ENCODE data around the gene CHST15. TPM values are rescaled to one million over a fixed set of nuclear protein-coding genes. Genes with fewer than 3 reads are reported as not detected.

CHST15 gene
- total and polyA plus RNA-seq, 2 of the 4 experiments (the other 2 are of a cell fraction), result 0.14 to 0.18 TPM

- H3K9ac ChIP-seq (ENCODE audit: low read depth, low read length), result no peak overlapping the region
- H4K5ac ChIP-seq (ENCODE audit: low read depth, low read length), result no peak overlapping the region
- H3K27me3 ChIP-seq (ENCODE audit: control insufficient read depth, insufficient read depth, low read length), result no peaks in the 10 kb centered on the region
- POLR2A ChIA-PET (ENCODE audit: unreplicated experiment), result no interaction called here
- no peak overlapping the region for H2AFZ ChIP-seq (replicated peaks; ENCODE audit: low read length, poor library complexity)
- no TSS peak for BruUV-seq (replicated peaks)
- ATAC-seq (ENCODE audit: low read depth) (no peak), DNase-seq (no peak)
- no peak overlapping the region for H3K4me2 ChIP-seq (ENCODE audit: low read depth, low read length)
- no peak overlapping the region for H2AK5ac ChIP-seq (ENCODE audit: low read depth, low read length)
- H3K79me1 ChIP-seq (ENCODE audit: low read depth in 1 of 2, low read length in 2 of 2), result no peaks in the 10 kb centered on the region
- H4K91ac ChIP-seq (ENCODE audit: insufficient read depth, low read depth, low read length), result no peak overlapping the region
- TF ChIP-seq CTCF (conservative IDR thresholded peaks at IDR 0.05; ENCODE audit: low read depth, low read length), result no peak
- TF ChIP-seq RCOR1 (IDR thresholded peaks at IDR 0.05; ENCODE audit: insufficient replicate concordance, low read length), result no peak
- no peak for TF ChIP-seq NFE2L2 (IDR thresholded peaks at IDR 0.05; ENCODE audit: low read depth, low read length)
- TF ChIP-seq, protein P1, sequence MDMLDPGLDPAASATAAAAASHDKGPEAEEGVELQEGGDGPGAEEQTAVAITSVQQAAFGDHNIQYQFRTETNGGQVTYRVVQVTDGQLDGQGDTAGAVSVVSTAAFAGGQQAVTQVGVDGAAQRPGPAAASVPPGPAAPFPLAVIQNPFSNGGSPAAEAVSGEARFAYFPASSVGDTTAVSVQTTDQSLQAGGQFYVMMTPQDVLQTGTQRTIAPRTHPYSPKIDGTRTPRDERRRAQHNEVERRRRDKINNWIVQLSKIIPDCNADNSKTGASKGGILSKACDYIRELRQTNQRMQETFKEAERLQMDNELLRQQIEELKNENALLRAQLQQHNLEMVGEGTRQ (IDR thresholded peaks at IDR 0.05; ENCODE audit: low read depth, low read length), result no peak
- TF ChIP-seq MAZ (IDR thresholded peaks at IDR 0.05; ENCODE audit: borderline replicate concordance, low read depth, low read length), result no peak
- no peak for TF ChIP-seq BHLHE40 (IDR thresholded peaks at IDR 0.05; ENCODE audit: low read depth, low read length)
- no peak for TF ChIP-seq RAD21 (IDR thresholded peaks at IDR 0.05; ENCODE audit: low read length)
- TF ChIP-seq MXI1 (IDR thresholded peaks at IDR 0.05; ENCODE audit: borderline replicate concordance, low read depth, low read length), result no peak
- no peak for TF ChIP-seq CEBPB (IDR thresholded peaks at IDR 0.05; ENCODE audit: low read depth, low read length)
- TF ChIP-seq SMC3 (IDR thresholded peaks at IDR 0.05; ENCODE audit: low read depth, low read length), result no peak
- TF ChIP-seq MAFK (IDR thresholded peaks at IDR 0.05; ENCODE audit: low read depth, low read length), result no peak
- TF ChIP-seq CHD1 (IDR thresholded peaks at IDR 0.05; ENCODE audit: low read depth, low read length), result no peak
- no peaks in the 10 kb centered on the region for H3K9me1 ChIP-seq (ENCODE audit: insufficient read depth, low read length)
- H3K14ac ChIP-seq (replicated peaks; ENCODE audit: low read depth, low read length), result no peak overlapping the region
- no peaks in the 10 kb centered on the region for H3K4me1 ChIP-seq (ENCODE audit: control insufficient read depth, insufficient read depth, low read length)
- H2BK15ac ChIP-seq (ENCODE audit: low read depth, low read length), result no peak overlapping the region
- H3K4ac ChIP-seq (ENCODE audit: low read depth, low read length), result no peak overlapping the region
- no peak overlapping the region for H3K23ac ChIP-seq (ENCODE audit: low read depth, low read length)
- no peak overlapping the region for H2BK120ac ChIP-seq (ENCODE audit: low read depth, low read length)
- no peaks in the 10 kb centered on the region for H4K20me1 ChIP-seq (ENCODE audit: insufficient read depth, low read length)
- no peak overlapping the region for H2BK20ac ChIP-seq (ENCODE audit: low read depth, low read length)
- CTCF ChIA-PET, result no interaction called here
- no peak overlapping the region for H2AK9ac ChIP-seq (replicated peaks; ENCODE audit: low read depth, low read length, poor library complexity)
- no peak overlapping the region for H3K18ac ChIP-seq (ENCODE audit: low read depth, low read length)
- H2BK5ac ChIP-seq (ENCODE audit: low read depth, low read length, poor library complexity, severe bottlenecking), result no peak overlapping the region
- H4K8ac ChIP-seq (ENCODE audit: low read depth in 2 of 2, low read length in 2 of 2), result no peak overlapping the region
- H3K56ac ChIP-seq (ENCODE audit: extremely low read depth, insufficient read depth, low read length), result no peak overlapping the region
- in situ Hi-C loops (cut with MboI; ENCODE audit: low sequenced_read_pairs) (no loop called here), intact Hi-C loops (cut with micrococcal nuclease) (no loop called here), dilution Hi-C loops (cut with HindIII; ENCODE audit: low sequenced_read_pairs, unreplicated experiment) (no loop called here)
- peaks cover 2% of the 10 kb centered on the region for H3K9me3 ChIP-seq (ENCODE audit: control insufficient read depth, insufficient read depth, low read length)
- WGBS, 2 experiments (ENCODE audit: extremely low coverage in 2 of 2, insufficient read length in 1 of 2), result no CpG with 5 or more reads among the region's 9 CpGs
- H3K27ac ChIP-seq (ENCODE audit: insufficient read depth, low read length), result no peak overlapping the region
- no peaks in the 10 kb centered on the region for H3K36me3 ChIP-seq (ENCODE audit: control insufficient read depth, insufficient read depth, low read length)
- H3K4me3 ChIP-seq (ENCODE audit: insufficient read depth, low read depth, low read length), result no peak overlapping the region
Observed at GRCh38 chr10:124079864-124080263, 13.5 kb downstream of the CHST15 start.

Measured in IMR-90 (cell line).